Measurements from ENCODE around the gene MAP2.
"Not testable (repeated sequence)": the region's sequence is repeated elsewhere in the genome, so short reads cannot be mapped to it uniquely, and the experiment has no call there.

Gene MAP2

DNA sequence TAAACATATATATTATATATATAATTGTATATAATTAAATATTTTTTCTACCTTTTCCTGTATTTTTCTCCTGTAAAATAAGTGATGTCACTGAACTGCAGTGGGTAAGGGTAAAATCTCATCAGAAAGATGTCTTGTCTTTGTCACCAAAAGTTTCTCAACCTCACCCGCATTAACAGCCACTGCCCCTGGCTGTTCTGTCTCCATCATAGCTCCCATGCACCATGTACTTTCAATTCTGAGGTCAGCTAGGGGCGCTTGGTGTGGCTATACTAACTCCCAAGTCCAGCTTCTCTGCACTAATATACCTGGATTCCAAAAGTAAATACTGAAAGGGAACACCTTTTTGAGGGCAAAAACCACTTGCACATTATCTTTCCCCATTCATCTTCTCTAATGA lies 46.6 kb downstream of the MAP2 start:
- FAIRE-seq, result no peak
- TF ChIP-seq TAF1 (IDR thresholded peaks at IDR 0.05; ENCODE audit: low read depth, low read length), result no peak
- no peak for TF ChIP-seq POLR2AphosphoS5 (IDR thresholded peaks at IDR 0.05; ENCODE audit: low read depth, low read length)
- no peak for TF ChIP-seq PAX5 (IDR thresholded peaks at IDR 0.05; ENCODE audit: insufficient read depth, low read length, severe bottlenecking)
- no peak for TF ChIP-seq SPI1 (IDR thresholded peaks at IDR 0.05; ENCODE audit: low read depth, low read length)
- TF ChIP-seq POLR2A (IDR thresholded peaks at IDR 0.05; ENCODE audit: low read depth, low read length), result no peak

GRCh38 chr2:209471037-209471436 lies 47.2 kb downstream of the MAP2 start:
- DNase-seq (ENCODE audit: insufficient read length, low spot score) (no peak), FAIRE-seq (no peak)
- TF ChIP-seq POLR2A (IDR thresholded peaks at IDR 0.05; ENCODE audit: low read depth, low read length), result no peak
- no peak for TF ChIP-seq PAX5 (IDR thresholded peaks at IDR 0.05; ENCODE audit: insufficient read depth, low read length, severe bottlenecking)
- no peak for TF ChIP-seq POLR2AphosphoS5 (IDR thresholded peaks at IDR 0.05; ENCODE audit: low read depth, low read length)
- TF ChIP-seq SPI1 (IDR thresholded peaks at IDR 0.05; ENCODE audit: low read depth, low read length), result no peak
- no peak for TF ChIP-seq TAF1 (IDR thresholded peaks at IDR 0.05; ENCODE audit: low read depth, low read length)
- TF ChIP-seq POU2F2 (IDR thresholded peaks at IDR 0.05; ENCODE audit: low read depth, low read length), result no peak

More for the DNA sequence above, 46.6 kb downstream of the MAP2 start:
- no peak for DNase-seq (ENCODE audit: insufficient read length, low spot score)

DNA sequence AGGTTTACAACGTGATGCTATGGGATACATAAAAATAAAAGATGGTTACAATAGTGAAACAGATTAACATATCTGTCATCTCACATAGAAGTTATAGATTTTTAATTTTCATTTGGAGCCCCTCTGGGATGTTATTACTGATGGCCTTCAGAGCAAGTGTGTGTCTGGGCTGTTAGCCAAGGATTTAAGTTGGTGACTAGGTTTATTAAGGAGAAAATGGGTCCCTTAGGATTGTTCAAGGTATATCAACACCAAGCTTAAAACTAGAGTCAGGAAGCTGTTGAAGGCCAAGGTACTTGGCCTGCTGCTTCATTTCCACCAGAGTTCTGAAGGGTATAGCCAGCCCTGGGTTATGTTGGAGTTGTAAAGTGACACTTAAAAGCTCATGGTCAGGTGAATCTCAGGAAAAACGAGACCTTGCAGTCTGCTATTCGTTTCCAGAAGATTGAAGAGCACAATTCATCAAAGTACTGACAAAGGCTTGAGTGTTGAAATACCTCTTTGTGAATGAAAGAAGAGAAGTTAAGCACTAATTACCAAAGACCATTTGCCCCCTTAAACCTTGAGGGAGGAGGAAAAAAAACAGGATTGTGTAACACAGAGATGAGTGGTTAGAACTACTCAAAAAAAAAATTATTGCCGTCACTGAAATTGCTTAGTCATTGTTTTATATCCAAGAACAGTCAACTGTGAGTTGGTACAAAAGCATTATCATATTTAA lies 48.4 kb downstream of the MAP2 start:
- FAIRE-seq (no peak), DNase-seq (ENCODE audit: insufficient read length, low spot score) (no peak)
- TF ChIP-seq POLR2A (IDR thresholded peaks at IDR 0.05; ENCODE audit: low read depth, low read length), result no peak
- no peak for TF ChIP-seq PAX5 (IDR thresholded peaks at IDR 0.05; ENCODE audit: insufficient read depth, low read length, severe bottlenecking)
- no peak for TF ChIP-seq TAF1 (IDR thresholded peaks at IDR 0.05; ENCODE audit: low read depth, low read length)
- no peak for TF ChIP-seq POU2F2 (IDR thresholded peaks at IDR 0.05; ENCODE audit: low read depth, low read length)
- TF ChIP-seq SPI1 (IDR thresholded peaks at IDR 0.05; ENCODE audit: low read depth, low read length), result no peak
- TF ChIP-seq POLR2AphosphoS5 (IDR thresholded peaks at IDR 0.05; ENCODE audit: low read depth, low read length), result no peak

- TF ChIP-seq PAX5 (IDR thresholded peaks at IDR 0.05; ENCODE audit: insufficient read depth, low read length, severe bottlenecking) (no peak), SPI1 (IDR thresholded peaks at IDR 0.05; ENCODE audit: low read depth, low read length) (no peak), POLR2AphosphoS5 (IDR thresholded peaks at IDR 0.05; ENCODE audit: low read depth, low read length) (no peak), POLR2A (IDR thresholded peaks at IDR 0.05; ENCODE audit: low read depth, low read length) (no peak), TAF1 (IDR thresholded peaks at IDR 0.05; ENCODE audit: low read depth, low read length) (no peak), POU2F2 (IDR thresholded peaks at IDR 0.05; ENCODE audit: low read depth, low read length) (no peak)
- no peak for DNase-seq (ENCODE audit: insufficient read length, low spot score)
- FAIRE-seq, result no peak
These were observed 49.0 kb downstream of the MAP2 start for GRCh38 chr2:209472871-209473270.

- FAIRE-seq (no peak), DNase-seq (ENCODE audit: insufficient read length, low spot score) (no peak)
These were observed 50.1 kb downstream of the MAP2 start for GRCh38 chr2:209473930-209474419.

DNA sequence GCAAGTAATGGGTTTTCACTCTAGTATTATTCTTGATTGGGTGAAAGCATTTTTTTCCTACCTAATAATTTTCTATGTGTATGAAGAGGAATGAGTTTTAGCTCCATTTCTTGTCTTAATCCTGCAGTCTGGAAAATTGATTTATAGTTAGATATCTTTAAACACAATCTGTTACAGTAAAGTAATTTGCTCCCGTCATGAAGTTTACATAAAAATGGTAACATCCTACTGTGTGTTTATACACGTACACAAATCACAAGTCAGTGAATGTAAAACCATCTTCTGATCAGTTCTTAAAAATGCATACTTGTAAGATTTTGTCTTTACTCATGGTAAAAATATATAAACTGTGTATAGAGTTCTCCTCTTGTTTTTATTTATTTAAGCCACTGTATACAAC lies 51.1 kb downstream of the MAP2 start:
- FAIRE-seq (no peak), DNase-seq (ENCODE audit: insufficient read length, low spot score) (no peak)
- no peak for TF ChIP-seq POLR2A (IDR thresholded peaks at IDR 0.05; ENCODE audit: low read depth, low read length)

More at GRCh38 chr2:209473930-209474419, 50.1 kb downstream of the MAP2 start:
- TF ChIP-seq PAX5 (IDR thresholded peaks at IDR 0.05; ENCODE audit: insufficient read depth, low read length, severe bottlenecking), result no peak
- TF ChIP-seq POLR2A (IDR thresholded peaks at IDR 0.05; ENCODE audit: low read depth, low read length), result no peak
- TF ChIP-seq POLR2AphosphoS5 (IDR thresholded peaks at IDR 0.05; ENCODE audit: low read depth, low read length), result no peak
- TF ChIP-seq SPI1 (IDR thresholded peaks at IDR 0.05; ENCODE audit: low read depth, low read length), result no peak
- TF ChIP-seq TAF1 (IDR thresholded peaks at IDR 0.05; ENCODE audit: low read depth, low read length), result no peak
- TF ChIP-seq POU2F2 (IDR thresholded peaks at IDR 0.05; ENCODE audit: low read depth, low read length), result no peak

- FAIRE-seq (no peak), DNase-seq (ENCODE audit: insufficient read length, low spot score) (no peak)
- TF ChIP-seq POLR2AphosphoS5 (IDR thresholded peaks at IDR 0.05; ENCODE audit: low read depth, low read length), result no peak
- no peak for TF ChIP-seq POLR2A (IDR thresholded peaks at IDR 0.05; ENCODE audit: low read depth, low read length)
- no peak for TF ChIP-seq POU2F2 (IDR thresholded peaks at IDR 0.05; ENCODE audit: low read depth, low read length)
- no peak for TF ChIP-seq PAX5 (IDR thresholded peaks at IDR 0.05; ENCODE audit: insufficient read depth, low read length, severe bottlenecking)
- no peak for TF ChIP-seq TAF1 (IDR thresholded peaks at IDR 0.05; ENCODE audit: low read depth, low read length)
- no peak for TF ChIP-seq SPI1 (IDR thresholded peaks at IDR 0.05; ENCODE audit: low read depth, low read length)
These were observed 52.7 kb downstream of the MAP2 start for GRCh38 chr2:209476367-209477208.

DNA sequence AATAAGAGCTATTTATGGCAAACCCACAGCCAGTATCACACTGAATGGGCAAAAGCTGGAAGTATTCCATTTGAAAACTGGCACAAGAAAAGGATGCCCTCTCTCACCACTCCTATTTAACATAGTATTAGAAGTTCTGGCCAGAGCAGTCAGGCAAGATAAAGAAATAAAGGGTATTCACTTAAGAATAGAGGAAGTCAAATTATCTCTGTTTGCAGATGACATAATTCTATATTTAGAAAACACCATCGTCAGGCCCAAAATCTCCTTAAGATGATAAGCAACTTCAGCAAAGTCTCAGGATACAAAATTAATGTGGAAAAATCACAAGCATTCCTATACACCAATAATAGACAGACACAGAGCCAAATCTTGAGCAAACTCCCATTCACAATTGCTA lies 68.4 kb downstream of the MAP2 start:
- DNase-seq (ENCODE audit: insufficient read length, low spot score); FAIRE-seq: not testable (repeated sequence)

GRCh38 chr2:209495068-209495620 lies 71.3 kb downstream of the MAP2 start:
- not testable (repeated sequence) for FAIRE-seq; DNase-seq (ENCODE audit: insufficient read length, low spot score)

All from GM12891 (cell line).